ENCODE data around the gene PLXDC1.

PLXDC1 gene

DNA sequence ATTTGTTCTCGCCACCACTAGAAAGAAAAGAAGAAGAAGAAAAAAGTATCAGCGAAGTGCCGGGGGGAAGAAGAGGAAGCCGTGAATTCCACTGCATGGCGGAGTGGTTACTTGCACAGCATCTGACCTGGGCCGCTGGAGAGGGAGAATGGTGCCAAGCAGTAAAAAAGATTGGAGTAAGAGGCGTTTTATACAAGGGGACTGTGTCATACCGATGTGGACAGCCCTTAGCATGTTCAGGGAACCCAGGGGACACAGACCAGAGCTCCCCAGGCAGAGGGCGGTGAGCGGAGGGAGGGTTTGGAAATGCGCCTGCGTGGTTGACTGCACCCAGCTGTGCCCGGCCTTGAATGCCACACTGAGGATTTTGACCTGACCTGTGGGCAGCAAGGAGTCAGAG lies 52.8 kb downstream of the PLXDC1 start (continued):
- no peak for TF ChIP-seq MYNN (tag by site-specific recombination; IDR thresholded peaks at IDR 0.05; ENCODE audit: borderline replicate concordance)

DNA sequence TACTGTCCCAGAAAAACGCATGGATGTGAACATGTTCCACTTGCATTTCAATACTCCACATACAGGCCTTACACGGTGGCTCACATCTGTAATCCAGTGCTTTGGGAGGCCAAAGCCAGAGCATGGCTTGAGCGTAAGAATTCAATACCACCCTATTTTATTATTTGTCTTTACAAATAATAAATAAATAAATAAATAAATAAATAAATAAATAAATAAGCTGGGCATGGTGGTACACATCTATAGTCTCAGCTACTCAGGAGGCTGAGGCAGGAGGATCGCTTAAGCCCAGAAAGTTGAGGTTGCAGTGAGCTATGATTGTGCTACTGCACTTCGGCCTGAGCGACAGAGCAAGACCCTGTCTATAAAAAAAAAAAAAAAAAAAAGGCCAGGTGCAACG lies 53.9 kb downstream of the PLXDC1 start:
- Histone ChIP-seq H3K36me3 (ENCODE audit: control insufficient read depth in 2 of 2, insufficient read depth in 1 of 2, low read length in 2 of 2) (no peaks in the 10 kb centered on the region), H3K4me1 (ENCODE audit: control insufficient read depth, insufficient read depth, low read length) (no peaks in the 10 kb centered on the region), H3K9me3 (ENCODE audit: control insufficient read depth, insufficient read depth, low read depth, low read length) (no peaks in the 10 kb centered on the region), H3K27ac (ENCODE audit: extremely low read depth, low read depth, low read length) (no peak overlapping the region), H3K4me3 (ENCODE audit: low read depth, low read length) (no peak overlapping the region)
- ChIA-PET POLR2A (no interaction called here), CTCF (interaction anchor here (1.0 kb wide), 1 partner anchor 114 kb away, joined by 5 read pairs; no protein-coding TSS in a partner anchor)
- TF ChIP-seq, protein P1, sequence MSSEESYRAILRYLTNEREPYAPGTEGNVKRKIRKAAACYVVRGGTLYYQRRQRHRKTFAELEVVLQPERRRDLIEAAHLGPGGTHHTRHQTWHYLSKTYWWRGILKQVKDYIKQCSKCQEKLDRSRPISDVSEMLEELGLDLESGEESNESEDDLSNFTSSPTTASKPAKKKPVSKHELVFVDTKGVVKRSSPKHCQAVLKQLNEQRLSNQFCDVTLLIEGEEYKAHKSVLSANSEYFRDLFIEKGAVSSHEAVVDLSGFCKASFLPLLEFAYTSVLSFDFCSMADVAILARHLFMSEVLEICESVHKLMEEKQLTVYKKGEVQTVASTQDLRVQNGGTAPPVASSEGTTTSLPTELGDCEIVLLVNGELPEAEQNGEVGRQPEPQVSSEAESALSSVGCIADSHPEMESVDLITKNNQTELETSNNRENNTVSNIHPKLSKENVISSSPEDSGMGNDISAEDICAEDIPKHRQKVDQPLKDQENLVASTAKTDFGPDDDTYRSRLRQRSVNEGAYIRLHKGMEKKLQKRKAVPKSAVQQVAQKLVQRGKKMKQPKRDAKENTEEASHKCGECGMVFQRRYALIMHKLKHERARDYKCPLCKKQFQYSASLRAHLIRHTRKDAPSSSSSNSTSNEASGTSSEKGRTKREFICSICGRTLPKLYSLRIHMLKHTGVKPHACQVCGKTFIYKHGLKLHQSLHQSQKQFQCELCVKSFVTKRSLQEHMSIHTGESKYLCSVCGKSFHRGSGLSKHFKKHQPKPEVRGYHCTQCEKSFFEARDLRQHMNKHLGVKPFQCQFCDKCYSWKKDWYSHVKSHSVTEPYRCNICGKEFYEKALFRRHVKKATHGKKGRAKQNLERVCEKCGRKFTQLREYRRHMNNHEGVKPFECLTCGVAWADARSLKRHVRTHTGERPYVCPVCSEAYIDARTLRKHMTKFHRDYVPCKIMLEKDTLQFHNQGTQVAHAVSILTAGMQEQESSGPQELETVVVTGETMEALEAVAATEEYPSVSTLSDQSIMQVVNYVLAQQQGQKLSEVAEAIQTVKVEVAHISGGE (tag by site-specific recombination; conservative IDR thresholded peaks at IDR 0.05; ENCODE audit: low read depth) = peak; percentile 54; the same call in 1 of the 2 replicates
- peak; percentile 81; the same call in 1 of the 2 replicates for TF ChIP-seq ZNF394 (tag by site-specific recombination; IDR thresholded peaks at IDR 0.05; ENCODE audit: borderline replicate concordance)
- TF ChIP-seq ZNF138 (tag by site-specific recombination; IDR thresholded peaks at IDR 0.05; ENCODE audit: borderline replicate concordance) = 0 out of 2 replicates have a peak, but pooled peaks have one; percentile 12
- TF ChIP-seq ZNF214 (tag by site-specific recombination; IDR thresholded peaks at IDR 0.05; ENCODE audit: borderline replicate concordance) = no peak
- 0 out of 2 replicates have a peak, but pooled peaks have one; percentile 44 for TF ChIP-seq ZNF140 (tag by site-specific recombination; IDR thresholded peaks at IDR 0.05)
- TF ChIP-seq ZNF266 (tag by site-specific recombination; IDR thresholded peaks at IDR 0.05; ENCODE audit: low read depth) = 0 out of 2 replicates have a peak, but pooled peaks have one; percentile 50
- 0 out of 2 replicates have a peak, but pooled peaks have one; percentile 40 for TF ChIP-seq ZNF629 (tag by site-specific recombination; IDR thresholded peaks at IDR 0.05)
- TF ChIP-seq, protein P2, sequence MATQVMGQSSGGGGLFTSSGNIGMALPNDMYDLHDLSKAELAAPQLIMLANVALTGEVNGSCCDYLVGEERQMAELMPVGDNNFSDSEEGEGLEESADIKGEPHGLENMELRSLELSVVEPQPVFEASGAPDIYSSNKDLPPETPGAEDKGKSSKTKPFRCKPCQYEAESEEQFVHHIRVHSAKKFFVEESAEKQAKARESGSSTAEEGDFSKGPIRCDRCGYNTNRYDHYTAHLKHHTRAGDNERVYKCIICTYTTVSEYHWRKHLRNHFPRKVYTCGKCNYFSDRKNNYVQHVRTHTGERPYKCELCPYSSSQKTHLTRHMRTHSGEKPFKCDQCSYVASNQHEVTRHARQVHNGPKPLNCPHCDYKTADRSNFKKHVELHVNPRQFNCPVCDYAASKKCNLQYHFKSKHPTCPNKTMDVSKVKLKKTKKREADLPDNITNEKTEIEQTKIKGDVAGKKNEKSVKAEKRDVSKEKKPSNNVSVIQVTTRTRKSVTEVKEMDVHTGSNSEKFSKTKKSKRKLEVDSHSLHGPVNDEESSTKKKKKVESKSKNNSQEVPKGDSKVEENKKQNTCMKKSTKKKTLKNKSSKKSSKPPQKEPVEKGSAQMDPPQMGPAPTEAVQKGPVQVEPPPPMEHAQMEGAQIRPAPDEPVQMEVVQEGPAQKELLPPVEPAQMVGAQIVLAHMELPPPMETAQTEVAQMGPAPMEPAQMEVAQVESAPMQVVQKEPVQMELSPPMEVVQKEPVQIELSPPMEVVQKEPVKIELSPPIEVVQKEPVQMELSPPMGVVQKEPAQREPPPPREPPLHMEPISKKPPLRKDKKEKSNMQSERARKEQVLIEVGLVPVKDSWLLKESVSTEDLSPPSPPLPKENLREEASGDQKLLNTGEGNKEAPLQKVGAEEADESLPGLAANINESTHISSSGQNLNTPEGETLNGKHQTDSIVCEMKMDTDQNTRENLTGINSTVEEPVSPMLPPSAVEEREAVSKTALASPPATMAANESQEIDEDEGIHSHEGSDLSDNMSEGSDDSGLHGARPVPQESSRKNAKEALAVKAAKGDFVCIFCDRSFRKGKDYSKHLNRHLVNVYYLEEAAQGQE (tag by site-specific recombination; IDR thresholded peaks at IDR 0.05) = peak; percentile 53
- 0 out of 2 replicates have a peak, but pooled peaks have one; percentile 21 for TF ChIP-seq ZNF560 (tag by site-specific recombination; IDR thresholded peaks at IDR 0.05; ENCODE audit: borderline replicate concordance)
- no peak for TF ChIP-seq ZNF473 (tag by site-specific recombination; IDR thresholded peaks at IDR 0.05)
- TF ChIP-seq ZNF510 (tag by site-specific recombination; IDR thresholded peaks at IDR 0.05; ENCODE audit: insufficient replicate concordance) = no peak
- no peak for TF ChIP-seq ZNF707 (tag by site-specific recombination; IDR thresholded peaks at IDR 0.05)
- TF ChIP-seq ZNF426 (tag by site-specific recombination; IDR thresholded peaks at IDR 0.05) = peak; percentile 63
- TF ChIP-seq ZNF433 (tag by site-specific recombination; IDR thresholded peaks at IDR 0.05; ENCODE audit: low read depth) = peak; percentile 58; the same call in 1 of the 2 replicates
- TF ChIP-seq ZNF341 (tag by site-specific recombination; IDR thresholded peaks at IDR 0.05; ENCODE audit: low read depth) = no peak
- TF ChIP-seq ZNF530 (tag by site-specific recombination; IDR thresholded peaks at IDR 0.05; ENCODE audit: low read depth) = no peak
- TF ChIP-seq ZNF555 (tag by site-specific recombination; conservative IDR thresholded peaks at IDR 0.05) = peak; percentile 36
- no peak for TF ChIP-seq ZNF335 (tag by site-specific recombination; conservative IDR thresholded peaks at IDR 0.05)
- TF ChIP-seq ZBTB8A (tag by site-specific recombination; IDR thresholded peaks at IDR 0.05) = peak; percentile 48; the same call in 1 of the 2 replicates
- TF ChIP-seq, protein P3, sequence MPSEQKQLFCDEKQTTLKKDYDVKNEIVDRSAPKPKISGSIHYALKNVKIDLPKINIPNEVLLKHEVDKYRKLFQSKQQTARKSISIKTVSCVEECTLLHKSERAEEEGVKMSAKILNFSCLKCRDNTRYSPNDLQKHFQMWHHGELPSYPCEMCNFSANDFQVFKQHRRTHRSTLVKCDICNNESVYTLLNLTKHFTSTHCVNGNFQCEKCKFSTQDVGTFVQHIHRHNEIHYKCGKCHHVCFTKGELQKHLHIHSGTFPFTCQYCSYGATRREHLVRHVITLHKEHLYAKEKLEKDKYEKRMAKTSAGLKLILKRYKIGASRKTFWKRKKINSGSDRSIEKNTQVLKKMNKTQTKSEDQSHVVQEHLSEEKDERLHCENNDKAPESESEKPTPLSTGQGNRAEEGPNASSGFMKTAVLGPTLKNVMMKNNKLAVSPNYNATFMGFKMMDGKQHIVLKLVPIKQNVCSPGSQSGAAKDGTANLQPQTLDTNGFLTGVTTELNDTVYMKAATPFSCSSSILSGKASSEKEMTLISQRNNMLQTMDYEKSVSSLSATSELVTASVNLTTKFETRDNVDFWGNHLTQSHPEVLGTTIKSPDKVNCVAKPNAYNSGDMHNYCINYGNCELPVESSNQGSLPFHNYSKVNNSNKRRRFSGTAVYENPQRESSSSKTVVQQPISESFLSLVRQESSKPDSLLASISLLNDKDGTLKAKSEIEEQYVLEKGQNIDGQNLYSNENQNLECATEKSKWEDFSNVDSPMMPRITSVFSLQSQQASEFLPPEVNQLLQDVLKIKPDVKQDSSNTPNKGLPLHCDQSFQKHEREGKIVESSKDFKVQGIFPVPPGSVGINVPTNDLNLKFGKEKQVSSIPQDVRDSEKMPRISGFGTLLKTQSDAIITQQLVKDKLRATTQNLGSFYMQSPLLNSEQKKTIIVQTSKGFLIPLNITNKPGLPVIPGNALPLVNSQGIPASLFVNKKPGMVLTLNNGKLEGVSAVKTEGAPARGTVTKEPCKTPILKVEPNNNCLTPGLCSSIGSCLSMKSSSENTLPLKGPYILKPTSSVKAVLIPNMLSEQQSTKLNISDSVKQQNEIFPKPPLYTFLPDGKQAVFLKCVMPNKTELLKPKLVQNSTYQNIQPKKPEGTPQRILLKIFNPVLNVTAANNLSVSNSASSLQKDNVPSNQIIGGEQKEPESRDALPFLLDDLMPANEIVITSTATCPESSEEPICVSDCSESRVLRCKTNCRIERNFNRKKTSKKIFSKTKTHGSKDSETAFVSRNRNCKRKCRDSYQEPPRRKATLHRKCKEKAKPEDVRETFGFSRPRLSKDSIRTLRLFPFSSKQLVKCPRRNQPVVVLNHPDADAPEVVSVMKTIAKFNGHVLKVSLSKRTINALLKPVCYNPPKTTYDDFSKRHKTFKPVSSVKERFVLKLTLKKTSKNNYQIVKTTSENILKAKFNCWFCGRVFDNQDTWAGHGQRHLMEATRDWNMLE (tag by site-specific recombination; conservative IDR thresholded peaks at IDR 0.05; ENCODE audit: low read depth) = peak; percentile 75
- TF ChIP-seq ZNF623 (tag by site-specific recombination; IDR thresholded peaks at IDR 0.05) = peak; percentile 58
